Cerebellar nuclear complex (tissue), 1 donor: ENCODE measurements around the gene SP7.
"Not testable (repeated sequence)": the region's sequence is repeated elsewhere in the genome, so short reads cannot be mapped to it uniquely, and the experiment has no call there.

Experiments
- DNase-seq, 2 experiments: peaks; one replicate each; lab custom pipeline; 2025; lab: John Stamatoyannopoulos, UW

SP7 gene

DNA sequence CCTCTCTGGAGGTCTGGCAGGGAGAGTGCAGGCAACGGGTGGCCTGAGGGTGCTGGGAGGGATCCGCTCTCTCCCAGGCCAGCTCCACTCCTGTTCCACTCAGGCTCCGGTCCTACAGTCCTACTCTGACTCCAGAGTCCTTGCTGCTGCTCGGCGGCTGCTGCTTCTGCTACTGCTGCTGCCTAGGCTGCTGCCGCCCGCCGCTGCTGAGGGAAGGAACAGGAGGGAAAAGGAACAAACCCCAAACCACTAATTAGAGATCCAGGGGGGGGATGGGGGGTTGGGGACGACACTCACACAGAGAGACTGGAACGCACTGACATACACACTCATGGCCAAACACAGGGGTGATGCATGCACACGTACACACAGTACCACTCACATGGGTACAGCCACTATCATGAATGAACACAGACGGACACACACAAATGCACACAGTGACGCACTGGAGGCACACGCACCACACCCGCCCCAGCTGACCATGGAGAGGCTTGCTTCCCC is at the start of gene SP7:
TSS of gene SP7 (minus strand) at position 174 of the 501 bp plus-strand sequence. CDS start 708 bp downstream, outside the sequence.
- no peak for DNase-seq

DNA sequence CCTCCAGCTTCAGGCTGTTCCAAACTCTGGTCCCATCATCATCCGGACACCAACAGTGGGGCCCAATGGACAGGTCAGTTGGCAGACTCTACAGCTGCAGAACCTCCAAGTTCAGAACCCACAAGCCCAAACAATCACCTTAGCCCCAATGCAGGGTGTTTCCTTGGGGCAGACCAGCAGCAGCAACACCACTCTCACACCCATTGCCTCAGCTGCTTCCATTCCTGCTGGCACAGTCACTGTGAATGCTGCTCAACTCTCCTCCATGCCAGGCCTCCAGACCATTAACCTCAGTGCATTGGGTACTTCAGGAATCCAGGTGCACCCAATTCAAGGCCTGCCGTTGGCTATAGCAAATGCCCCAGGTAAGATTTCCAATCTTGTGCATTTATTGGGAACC is 47.1 kb upstream of the SP7 start:
- DNase-seq: no peak

DNA sequence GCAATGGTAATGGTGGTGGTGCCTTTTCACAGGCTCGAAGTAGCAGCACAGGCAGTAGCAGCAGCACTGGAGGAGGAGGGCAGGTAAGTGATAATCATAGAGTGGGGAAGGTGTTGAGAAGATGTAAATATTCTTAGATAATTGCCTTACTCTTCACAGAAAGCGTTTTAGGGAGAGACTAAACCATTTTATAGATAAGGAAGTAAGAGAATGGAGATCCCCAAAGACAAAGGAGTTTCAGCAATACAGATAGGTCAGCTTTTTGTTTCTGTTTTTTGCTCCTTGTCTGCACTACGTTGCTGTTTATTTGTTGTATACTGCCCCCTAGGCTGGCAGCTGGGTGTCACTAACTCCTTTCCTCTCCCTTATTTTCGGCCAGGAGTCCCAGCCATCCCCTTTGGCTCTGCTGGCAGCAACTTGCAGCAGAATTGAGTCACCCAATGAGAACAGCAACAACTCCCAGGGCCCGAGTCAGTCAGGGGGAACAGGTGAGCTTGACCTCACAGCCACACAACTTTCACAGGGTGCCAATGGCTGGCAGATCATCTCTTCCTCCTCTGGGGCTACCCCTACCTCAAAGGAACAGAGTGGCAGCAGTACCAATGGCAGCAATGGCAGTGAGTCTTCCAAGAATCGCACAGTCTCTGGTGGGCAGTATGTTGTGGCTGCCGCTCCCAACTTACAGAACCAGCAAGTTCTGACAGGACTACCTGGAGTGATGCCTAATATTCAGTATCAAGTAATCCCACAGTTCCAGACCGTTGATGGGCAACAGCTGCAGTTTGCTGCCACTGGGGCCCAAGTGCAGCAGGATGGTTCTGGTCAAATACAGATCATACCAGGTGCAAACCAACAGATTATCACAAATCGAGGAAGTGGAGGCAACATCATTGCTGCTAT is 45.8 kb upstream of the SP7 start:
- no peak for DNase-seq

DNA sequence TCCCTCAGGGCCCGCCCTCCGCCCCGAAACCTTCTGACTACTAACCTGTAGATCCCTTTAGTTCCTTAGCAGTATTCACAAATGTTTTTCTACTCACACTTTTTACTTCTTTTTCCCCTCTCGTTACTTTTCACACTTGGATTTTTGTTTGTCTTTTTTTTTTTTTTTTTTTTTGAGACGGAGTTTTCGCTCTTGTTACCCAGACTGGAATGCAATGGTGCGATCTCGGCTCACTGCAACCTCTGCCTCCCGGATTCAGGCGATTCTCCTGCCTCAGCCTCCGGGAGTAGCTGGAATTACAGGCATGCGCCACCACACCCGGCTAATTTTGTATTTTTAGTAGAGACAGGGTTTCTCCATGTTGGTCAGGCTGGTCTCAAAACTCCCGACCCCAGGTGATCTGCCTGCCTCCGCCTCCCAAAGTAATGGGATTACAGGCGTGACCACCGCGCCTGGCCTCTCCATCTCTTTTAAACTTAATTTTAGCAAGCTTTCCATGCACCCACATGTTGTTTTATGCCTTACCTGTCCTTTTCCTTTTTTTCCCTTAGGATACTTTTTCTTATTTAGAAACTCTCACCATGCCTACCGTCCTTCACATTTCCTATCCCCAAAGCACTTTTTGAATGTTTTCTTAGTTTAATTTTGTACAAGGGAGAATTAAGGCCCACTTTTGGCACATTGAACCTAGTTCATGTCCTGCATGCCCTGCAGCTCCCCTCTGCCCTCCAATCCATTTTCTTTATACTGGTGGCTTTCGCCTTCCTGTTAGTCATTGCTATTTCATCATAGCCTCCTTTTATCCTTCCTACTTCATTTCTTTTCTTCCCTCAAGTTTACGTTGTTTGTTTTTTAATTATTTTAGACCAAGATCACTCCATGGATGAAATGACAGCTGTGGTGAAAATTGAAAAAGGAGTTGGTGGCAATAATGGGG is 44.9 kb upstream of the SP7 start:
- no peak for DNase-seq

DNA sequence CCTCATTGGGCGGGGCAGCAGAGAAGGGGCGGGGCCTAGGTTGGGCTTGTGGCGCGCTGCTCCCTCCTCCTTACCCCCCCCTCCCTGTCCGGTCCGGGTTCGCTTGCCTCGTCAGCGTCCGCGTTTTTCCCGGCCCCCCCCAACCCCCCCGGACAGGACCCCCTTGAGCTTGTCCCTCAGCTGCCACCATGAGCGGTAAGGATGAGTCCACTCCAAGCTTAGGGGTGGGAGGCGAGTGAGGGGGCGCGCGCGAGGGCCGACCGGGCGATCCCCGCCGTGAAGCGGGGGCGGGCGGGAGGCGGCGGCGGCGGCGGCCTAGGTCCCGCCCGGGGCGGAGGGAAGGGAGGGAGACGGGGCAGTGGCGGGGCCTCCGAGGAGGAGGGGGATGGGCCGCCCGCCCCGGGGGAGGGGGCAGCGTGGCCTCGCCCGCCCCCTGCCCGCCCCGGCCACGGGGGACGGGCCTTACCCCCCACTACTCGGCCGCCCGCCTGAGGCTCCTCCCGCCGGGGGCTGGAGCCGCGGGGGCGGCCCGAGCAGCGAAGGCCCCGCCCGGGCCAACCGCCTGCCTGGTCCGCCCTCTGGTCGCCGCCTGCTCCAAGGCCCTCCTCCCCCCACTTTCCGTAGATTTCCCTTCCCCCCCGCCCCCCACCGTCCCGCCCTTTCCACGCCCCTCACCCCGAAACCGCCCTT is 44.1 kb upstream of the SP7 start, which contains the start of gene SP1:
TSS of gene SP1 (plus strand) at position 73 of the 690 bp plus-strand sequence. CDS start at position 189, 116 bp downstream.
- no peak for DNase-seq

DNA sequence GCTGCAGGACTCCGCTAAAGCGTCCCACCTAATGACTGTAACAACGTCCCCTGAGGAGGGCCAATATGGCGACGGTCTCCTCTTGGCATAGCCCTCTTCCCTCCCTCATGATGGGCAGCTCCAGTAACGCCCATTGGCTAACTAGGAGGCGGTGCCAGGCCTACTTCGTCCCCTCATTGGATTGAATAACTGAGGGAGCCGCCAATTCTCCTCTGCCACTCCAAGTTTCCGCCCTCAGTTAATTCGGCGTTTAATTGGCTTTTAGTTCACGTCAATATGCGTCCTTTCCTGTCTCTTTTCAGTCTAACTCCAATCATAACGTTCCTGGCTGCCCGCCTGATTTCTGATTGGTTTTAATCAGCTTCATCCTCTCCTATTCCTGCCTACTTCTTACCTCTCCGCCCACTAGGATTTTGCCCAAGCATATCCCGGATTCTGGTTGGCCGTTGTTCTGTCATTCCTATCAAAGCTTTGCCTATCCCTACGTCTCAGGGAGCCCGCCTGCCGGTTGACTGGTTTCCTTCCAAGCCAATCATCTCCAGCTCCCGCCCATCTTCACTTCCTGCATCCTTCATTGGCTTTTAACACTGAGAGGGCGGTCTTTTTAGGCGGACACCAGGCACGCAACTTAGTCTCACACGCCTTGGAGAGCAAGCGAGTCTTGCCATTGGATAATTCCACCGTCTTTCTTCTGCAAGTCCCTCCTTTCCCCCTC is 43.4 kb upstream of the SP7 start:
- DNase-seq: peak; percentile 100

DNA sequence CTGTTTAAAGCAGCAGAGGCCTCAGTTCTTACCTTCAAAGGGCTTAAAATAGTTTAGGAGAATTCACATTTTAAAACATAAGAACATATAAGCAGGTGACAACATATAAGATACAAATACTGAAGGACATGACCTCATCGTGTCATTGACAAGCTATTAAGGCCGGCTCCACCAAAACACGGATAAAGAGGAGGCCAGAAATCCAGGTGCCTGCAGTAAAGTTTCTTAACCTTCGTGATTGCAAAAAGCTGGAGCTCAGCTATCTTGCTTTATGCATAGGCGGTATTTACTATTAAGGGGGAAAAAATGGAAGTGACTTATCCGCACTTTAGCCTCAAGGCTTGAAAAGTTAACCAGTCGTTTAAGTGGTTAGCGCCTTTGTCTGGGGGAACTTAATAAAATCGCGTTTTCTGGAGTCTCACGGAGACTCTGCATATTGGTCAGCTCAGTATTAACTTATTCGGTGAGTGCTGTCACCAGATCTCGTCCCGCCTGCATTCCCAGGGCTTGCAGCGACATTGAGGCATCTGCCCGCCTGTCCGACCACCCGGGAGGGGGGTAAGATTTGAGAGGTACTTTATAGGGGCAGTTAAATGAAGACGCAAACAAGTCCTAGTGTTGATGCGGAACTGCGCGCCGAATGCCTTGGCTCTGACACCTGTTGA is 42.7 kb upstream of the SP7 start:
- no peak for DNase-seq

DNA sequence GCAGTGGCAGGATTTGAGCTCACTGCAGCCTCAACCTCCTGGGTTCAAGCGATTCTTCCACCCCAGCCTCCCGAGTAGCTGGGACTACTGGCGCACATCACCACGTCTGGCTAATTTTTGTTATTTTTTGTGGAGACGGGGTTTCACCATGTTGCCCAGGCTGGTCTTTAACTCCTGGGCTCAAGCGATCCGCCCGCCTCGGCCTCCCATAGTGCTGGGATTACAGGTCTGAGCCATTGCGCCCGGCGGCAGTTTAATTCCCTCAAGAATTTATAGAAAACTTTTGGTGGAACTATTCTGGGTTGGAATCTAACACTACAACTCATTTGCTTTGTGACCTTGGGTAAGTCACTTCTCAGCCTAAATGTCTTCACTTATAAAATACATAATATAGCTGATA is 42.1 kb upstream of the SP7 start:
- no peak for DNase-seq

DNA sequence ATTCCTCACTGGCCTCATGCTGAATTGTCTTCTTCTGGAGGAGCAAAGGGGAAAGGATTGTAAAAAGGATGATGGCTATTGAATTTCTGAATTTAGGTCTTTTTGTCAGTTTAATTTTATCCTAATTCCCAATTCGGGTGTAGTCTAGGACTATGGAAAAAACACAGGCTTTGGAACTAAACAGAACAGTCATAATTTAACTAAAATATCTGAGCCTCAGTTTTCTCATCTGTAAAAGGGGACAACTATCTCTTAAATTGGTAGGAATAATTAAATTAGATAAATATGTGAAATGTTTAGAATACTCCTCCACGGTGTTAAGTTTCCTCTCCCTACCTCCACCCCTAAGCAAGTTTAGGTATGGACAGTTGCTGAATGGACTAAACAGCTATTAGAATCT is 40.6 kb upstream of the SP7 start:
- no peak for DNase-seq

DNA sequence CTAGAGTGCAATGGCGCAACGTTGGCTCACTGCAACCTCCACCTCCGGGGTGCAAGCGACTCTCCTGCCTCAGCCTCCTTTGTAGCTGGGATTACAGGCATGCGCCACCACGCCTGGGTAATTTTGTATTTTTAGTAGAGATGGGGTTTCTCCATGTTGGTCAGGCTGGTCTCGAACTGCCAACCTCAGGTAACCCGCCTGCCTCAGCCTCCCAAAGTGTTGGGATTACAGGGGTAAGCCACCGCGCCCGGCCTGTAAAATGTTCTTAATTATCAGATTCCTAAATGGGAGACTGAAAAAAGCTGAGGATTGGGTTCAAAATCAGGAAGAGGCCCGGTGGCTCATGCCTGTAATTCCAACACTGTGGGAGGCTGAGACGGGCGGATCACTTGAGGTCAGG is 38.1 kb upstream of the SP7 start:
- not testable (repeated sequence) for DNase-seq

DNA sequence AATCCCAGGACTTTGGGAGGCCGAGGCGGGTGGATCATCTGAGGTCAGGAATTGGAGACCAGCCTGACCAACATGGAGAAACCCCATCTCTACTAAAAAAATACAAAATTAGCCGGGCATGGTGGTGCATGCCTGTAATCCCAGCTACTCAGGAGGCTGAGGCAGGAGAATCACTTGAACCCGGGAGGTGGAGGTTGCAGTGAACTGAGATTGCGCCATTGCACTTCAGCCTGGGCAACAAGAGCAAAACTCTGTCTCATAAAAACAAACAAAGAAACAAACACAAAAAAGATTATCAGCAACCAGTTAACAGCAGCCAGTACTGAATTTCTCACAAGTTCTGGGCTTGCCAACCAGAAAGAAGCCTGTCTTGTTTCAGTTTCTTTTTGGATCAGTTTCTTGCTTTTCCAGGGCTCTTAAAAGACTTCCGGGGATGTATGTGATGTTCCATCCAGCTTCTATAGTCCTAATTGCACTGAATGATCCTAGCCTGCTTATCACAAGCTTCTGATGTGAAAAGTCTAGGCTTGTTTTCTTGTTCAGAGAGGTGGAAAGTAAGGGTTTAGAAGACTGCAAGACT is 37.5 kb upstream of the SP7 start:
- DNase-seq: not testable (repeated sequence)

DNA sequence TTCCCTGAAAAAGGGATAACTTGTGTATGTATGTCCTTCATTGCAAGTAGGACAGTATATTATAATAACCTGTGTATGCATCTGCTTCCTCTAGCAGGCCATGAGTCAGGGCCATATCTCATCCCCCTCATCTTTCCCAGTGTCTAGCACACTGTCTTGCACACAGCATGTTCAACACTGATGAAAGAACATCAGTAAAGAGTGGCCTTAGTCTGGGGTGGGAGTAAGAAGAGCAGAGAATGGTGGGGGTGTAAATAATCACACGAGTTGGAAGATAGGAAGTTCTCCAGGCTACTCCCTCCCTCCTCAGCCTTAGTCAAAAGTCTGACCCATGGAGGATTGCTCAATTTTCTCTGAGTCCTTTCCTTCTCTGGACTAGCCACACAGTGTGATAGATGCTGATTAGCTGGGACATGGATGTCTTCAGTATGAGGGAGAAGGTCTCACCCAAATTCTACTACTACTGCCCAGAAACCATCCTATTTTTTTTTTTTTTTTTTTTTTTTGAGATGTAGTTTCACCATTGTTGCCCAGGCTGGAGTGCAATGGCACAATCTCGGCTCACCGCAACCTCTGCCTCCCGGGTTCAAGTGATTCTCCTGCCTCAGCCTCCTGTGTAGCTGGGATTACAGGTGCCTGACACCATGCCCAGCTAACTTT is 29.2 kb upstream of the SP7 start:
- DNase-seq: no peak

DNA sequence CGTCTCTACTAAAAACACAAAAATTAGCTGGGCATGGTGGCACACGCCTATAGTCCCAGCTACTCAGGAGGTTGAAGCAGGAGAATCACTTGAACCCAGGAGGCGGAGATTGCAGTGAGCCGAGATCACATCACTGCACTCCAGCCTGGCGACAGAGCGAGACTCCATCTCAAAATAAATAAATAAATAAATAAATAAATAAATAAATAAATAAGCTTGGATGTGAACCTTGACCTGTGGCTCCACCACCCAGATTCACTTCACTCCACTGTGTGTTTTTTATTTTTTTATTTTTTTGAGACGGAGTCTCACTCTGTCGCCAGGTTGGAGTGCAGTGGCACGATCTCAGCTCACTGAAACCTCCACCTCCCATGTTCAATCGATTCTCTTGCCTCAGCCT is 25.5 kb upstream of the SP7 start:
- not testable (repeated sequence) for DNase-seq

DNA sequence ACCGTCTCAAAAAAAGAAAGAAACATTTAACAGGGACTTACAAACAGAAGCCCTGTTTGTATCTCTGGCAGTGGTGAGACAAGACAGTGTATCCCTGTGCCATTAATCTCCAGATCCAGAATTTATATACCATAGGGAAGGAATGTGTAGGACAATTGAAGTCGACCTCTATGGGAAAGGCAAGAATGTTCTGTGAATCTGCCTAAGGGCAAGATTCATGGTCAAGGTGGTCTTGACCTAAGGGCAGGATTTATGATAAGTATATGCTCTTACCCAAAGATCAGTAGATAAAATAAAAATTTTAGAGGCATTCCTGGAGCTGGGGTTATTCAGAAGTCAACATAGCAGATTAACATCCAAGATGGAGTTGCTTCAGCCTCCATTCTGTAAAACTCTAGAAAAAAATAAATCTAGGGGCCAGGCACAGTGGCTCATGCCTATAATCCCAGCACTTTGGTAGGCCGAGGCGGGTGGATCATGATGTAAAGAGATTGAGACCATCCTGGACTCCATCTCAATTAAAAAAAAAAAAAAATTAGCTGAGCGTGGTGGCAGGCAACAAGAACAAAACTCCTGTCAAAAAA is 22.8 kb upstream of the SP7 start:
- DNase-seq: no peak

DNA sequence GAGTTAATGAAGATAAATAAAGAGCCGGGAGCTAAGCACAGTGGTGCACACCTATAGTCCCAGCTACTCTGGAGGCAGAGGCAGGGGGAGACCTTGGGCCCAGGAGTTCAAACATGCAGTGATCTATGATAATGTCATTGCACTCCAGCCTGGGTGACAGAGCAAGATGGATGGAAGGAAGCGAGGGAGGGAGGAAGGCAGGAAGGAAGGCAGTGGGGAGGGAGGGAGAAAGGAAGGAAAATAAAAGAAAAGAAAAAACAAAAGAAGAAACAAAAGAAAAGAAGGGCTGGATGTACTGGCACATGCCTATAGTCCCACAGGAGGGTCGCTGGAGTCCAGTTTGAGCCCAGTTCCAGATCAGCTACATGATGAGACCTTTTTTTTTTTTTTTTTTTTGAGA is 19.0 kb upstream of the SP7 start:
- DNase-seq: no peak

DNA sequence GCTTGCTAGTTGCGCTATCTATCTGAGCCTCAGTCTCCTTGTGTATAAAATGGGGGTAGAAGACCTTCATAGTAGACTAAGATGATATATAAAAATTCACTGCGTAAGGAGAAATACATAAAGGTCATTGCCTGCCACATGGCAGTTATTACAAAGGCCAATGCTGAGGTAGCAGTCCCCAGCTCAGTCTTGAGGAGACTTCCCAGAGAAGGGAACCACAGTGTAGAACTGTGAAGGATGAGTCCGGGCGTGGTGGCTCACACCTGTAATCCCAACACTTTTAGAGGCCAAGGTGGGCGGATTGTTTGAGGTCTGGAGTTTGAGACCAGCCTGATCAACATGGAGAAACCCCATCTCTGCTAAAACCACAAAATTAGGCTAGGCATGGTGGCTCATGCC is 17.1 kb upstream of the SP7 start:
- no peak for DNase-seq

DNA sequence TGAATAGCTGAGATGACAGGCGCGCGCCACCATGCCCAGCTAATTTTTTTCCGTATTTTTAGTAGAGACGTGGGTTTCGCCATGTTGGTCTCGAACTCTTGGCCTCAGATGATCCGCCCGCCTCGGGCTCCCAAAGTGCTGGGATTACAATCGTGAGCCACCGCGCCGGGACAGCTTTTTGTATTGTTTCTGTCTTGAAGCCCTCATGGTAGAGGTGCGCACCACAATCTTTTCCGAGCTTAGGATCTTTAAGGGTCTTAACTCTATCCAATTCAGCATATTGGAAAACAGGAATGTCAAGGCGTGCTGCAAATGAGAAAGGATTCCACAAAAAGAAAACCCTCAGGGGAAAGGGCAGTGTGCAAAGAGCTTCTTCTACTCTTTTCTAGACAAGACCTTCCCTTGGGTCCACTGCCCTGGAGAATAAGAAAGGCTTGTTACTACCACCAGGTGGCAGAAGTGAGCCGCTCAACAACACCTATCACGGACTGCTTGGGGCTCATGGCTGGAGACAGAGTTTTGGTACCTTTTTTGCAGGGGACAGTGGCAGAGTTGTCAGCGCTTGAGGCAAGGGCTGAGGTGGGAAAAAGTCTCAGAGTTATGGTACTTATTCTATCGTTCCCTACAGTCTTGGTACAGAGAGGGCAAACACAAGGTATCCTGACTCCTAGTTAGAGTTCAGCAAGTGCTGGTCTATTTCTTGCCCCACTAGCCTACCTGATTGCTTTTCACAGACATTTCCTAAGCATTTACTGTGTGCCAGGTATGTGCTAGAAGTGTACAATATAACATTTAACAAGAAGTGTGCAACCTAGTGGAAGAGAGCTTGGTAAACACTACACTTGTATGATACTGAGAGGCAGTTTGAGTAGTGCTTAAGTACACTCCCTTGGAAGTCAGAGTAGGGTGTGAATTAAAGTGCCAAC is 16.4 kb upstream of the SP7 start:
- peak in 1 of 2 experiments; percentile 70 for DNase-seq

DNA sequence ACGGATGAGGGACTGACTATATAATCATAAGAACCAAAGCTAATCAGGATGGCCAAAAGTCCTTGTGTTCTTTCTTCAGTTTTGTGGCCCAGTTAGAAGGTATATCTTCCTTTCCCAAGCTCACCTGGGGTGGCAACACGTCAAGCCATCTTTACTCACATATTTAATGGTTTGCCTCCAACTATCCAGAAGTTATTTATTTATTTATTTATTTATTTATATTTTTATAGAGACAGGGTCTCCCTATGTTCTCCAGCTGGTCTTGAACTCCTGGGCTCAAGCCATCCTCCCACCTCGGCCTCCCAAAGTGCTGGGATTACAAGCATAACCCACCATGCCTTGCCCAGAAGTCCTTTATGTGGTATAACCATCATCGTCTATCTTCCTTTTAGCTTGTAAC is 11.8 kb upstream of the SP7 start:
- no peak for DNase-seq
